Mucosa of rectum (tissue), 2 donors: ENCODE measurements around the gene LRRC46.
A peak's percentile ranks its signal among the peaks of the same experiment; 100 is the strongest.

ENCODE experiments used
- H3K27ac ChIP-seq, 2 donors: one replicate each; pipeline ENCODE4 v1.7.0; 2013; ENCODE audit warnings: inconsistent platforms in 2 of 2, low read depth in 2 of 2, low read length in 2 of 2
- H3K27me3 ChIP-seq, 2 donors: one replicate each; pipeline ENCODE4 v1.7.0; 2013; ENCODE audit warnings: low read length in 2 of 2; ENCODE audit not compliant: control insufficient read depth in 2 of 2, insufficient read depth in 2 of 2
- H3K36me3 ChIP-seq, 2 donors: one replicate each; pipeline ENCODE4 v1.7.0; 2013; ENCODE audit warnings: low read length in 2 of 2; ENCODE audit not compliant: control insufficient read depth in 2 of 2, insufficient read depth in 2 of 2
- H3K4me1 ChIP-seq, 2 donors: one replicate each; pipeline ENCODE4 v1.7.0; 2013; ENCODE audit warnings: low read length in 2 of 2, mild to moderate bottlenecking in 1 of 2; ENCODE audit not compliant: control insufficient read depth in 2 of 2, insufficient read depth in 2 of 2
- H3K4me3 ChIP-seq, 2 donors: one replicate each; pipeline ENCODE4 v1.7.0; 2013; ENCODE audit warnings: low read length in 2 of 2
- H3K9ac ChIP-seq, 2 donors: one replicate each; pipeline ENCODE4 v1.7.0; 2013; ENCODE audit warnings: low read length in 2 of 2, low read depth in 1 of 2, mild to moderate bottlenecking in 1 of 2
- H3K9me3 ChIP-seq, 2 donors: one replicate each; pipeline ENCODE4 v1.7.0; 2013; ENCODE audit warnings: low read length in 2 of 2; ENCODE audit not compliant: control insufficient read depth in 2 of 2
- donor health status: healthy.
- donor health status: Normal muscosa, but diverticular disease.

LRRC46 gene

DNA sequence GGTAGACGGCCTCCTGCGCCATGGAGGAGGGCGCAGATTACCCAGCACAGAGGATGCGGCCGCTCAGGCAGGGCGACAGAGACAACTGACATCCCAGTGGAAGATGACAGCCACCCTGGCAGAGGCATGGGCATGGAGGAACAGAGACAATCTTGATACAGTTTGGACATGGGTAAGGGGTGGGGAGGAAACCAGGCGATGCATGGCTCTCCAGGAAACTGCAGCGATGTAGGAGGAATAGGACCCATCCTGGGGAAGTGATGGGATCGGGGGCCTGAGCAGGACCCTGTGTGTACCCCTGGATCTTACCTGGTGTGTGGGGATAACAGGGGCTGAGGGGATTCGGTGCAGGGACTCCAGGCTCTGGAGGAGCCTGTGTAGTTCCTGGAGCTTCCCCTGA, 14.5 kb upstream of the LRRC46 start:
- Histone ChIP-seq H3K9ac (no peak overlapping the region), H3K27ac (no peak overlapping the region)

DNA sequence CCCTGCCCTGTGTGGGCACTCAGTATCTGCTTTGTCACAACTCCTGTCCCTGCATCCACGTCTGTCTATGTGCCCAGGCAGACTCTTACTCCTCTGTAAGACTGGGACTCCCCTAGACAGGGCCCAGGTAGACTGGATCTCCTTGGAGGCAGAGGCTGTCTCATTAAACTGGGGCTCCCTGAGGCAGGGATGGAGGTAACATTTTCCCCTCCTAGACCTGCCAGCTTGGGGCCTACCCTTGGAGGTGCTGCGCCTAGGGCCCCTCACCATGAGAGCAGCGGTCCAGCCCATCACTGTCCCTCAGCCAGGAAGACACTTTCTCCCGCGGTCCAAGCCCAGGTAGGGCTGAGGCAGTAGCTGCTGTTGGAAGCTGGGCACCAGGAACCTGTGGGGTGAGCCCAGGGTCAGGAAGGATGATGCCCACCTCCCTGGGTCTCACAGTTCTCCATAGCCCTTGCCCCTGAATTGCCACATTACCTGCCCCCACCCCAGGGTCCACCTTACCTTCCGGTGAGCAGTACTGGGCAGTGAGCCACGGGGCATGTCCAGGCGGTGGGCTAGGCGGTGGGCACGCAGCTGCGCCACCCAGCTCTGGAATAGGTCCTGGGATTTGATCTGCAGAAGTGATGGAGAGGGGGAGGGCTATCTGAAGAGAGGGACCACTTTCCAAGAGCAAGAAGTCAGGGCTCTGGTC, 13.3 kb upstream of the LRRC46 start:
- Histone ChIP-seq H3K9ac (no peak overlapping the region), H3K4me1 (peaks cover 25 to 29% of the 10 kb centered on the region in 2 donors), H3K27me3 (no peaks in the 10 kb centered on the region), H3K9me3 (no peaks in the 10 kb centered on the region), H3K27ac (no peak overlapping the region), H3K36me3 (peaks cover 56 to 59% of the 10 kb centered on the region in 2 donors), H3K4me3 (no peak overlapping the region)

More for the DNA sequence above, 14.5 kb upstream of the LRRC46 start:
- peaks cover 65 to 66% of the 10 kb centered on the region in 2 donors for H3K36me3 ChIP-seq
- H3K27me3 ChIP-seq = no peaks in the 10 kb centered on the region
- H3K9me3 ChIP-seq = no peaks in the 10 kb centered on the region
- H3K4me3 ChIP-seq = no peak overlapping the region
- H3K4me1 ChIP-seq = peaks cover 22 to 23% of the 10 kb centered on the region in 2 donors

DNA sequence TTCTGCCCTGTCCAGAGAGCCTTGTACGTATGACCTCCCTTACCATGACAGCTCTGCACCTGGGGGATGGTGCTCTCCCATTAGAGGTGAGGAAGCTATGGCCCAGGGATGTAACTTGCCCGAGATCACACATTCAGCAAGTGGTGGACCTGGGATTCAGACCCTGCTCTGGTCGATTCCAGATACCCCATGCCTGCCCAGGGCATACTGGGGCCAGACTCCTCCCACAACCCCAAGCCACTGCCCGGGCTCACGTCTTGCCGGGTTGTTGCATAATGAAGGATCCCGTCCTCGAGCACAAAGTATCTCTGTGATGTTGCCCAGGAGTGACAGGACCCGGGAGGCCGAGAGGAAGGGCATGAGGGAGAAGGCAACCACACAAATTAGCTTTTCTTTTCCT, 12.0 kb upstream of the LRRC46 start:
- Histone ChIP-seq H3K27ac (peak overlapping the region; percentile 91), H3K9me3 (no peaks in the 10 kb centered on the region), H3K4me1 (peaks cover 25 to 27% of the 10 kb centered on the region in 2 donors), H3K9ac (peak overlapping the region; percentile 8 to 53), H3K36me3 (peaks cover 59 to 62% of the 10 kb centered on the region in 2 donors), H3K27me3 (no peaks in the 10 kb centered on the region), H3K4me3 (no peak overlapping the region)

DNA sequence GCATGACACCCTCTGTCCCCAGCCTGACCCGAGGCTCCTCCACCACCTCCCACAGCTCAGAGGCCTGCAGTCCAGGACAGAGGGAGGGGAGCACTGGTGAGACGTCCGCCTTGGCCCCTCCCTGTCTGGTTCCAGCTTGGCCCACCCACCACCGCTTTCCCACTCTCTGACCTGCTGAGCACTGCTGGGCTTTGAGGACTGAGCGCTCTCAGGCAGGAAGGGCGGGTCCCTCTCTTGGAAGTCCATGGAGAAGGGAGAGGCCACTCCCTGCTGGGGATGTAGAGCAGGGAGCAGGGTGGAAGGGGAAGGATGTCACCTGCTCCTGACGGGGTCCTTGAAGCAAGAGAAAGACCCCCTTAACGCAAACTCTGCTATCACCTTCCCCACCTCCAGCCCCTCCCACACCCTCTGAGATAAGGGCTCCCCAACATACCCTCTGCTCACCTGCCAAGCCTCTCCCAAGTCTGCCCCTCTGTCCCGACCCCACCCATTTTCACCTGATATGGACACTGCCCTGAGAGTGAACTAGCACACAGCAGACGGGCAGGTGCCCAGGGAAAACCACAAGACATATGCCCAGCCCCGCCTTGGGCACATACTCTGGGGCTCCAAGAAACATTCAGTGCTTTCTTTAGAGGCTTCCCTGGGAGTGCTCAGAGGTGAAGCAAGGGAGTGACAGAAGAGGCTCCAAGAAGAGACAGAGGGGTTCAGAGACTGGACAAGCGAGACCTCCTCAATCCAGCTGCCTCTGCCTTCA, 11.3 kb upstream of the LRRC46 start:
- H3K4me3 ChIP-seq = peak overlapping the region; percentile 77 to 95
- peaks cover 25 to 27% of the 10 kb centered on the region in 2 donors for H3K4me1 ChIP-seq
- H3K27me3 ChIP-seq = no peaks in the 10 kb centered on the region
- H3K9me3 ChIP-seq = no peaks in the 10 kb centered on the region
- H3K36me3 ChIP-seq = peaks cover 52 to 55% of the 10 kb centered on the region in 2 donors
- peak overlapping the region; percentile 91 for H3K27ac ChIP-seq
- H3K9ac ChIP-seq = peak overlapping the region; percentile 86 to 89

DNA sequence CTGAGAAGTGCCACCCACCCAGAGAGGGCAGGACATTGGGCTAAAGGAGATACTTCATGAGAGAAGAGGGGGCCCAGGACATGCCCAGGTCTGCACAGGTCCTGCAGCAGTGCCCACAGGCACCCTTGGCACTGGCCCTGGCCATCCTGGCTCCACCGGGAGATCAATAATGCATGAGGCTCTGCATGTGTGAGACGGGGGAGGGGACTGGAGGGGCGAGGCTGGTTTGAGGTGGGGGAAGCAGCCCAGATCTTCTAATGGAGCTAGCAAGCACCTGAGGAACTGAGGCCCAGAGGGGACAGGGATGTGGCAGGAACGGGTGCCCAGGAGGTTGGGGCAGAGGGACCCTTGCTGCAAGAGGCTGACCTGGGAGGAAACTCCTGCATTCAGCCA, 10.4 kb upstream of the LRRC46 start:
- peak overlapping the region; percentile 91 for H3K27ac ChIP-seq
- H3K27me3 ChIP-seq = no peaks in the 10 kb centered on the region
- H3K9ac ChIP-seq = peak overlapping the region; percentile 86 to 89
- no peaks in the 10 kb centered on the region for H3K9me3 ChIP-seq
- peaks cover 25 to 27% of the 10 kb centered on the region in 2 donors for H3K4me1 ChIP-seq
- H3K36me3 ChIP-seq = peaks cover 49 to 51% of the 10 kb centered on the region in 2 donors
- H3K4me3 ChIP-seq = peak overlapping the region; percentile 77 to 95

DNA sequence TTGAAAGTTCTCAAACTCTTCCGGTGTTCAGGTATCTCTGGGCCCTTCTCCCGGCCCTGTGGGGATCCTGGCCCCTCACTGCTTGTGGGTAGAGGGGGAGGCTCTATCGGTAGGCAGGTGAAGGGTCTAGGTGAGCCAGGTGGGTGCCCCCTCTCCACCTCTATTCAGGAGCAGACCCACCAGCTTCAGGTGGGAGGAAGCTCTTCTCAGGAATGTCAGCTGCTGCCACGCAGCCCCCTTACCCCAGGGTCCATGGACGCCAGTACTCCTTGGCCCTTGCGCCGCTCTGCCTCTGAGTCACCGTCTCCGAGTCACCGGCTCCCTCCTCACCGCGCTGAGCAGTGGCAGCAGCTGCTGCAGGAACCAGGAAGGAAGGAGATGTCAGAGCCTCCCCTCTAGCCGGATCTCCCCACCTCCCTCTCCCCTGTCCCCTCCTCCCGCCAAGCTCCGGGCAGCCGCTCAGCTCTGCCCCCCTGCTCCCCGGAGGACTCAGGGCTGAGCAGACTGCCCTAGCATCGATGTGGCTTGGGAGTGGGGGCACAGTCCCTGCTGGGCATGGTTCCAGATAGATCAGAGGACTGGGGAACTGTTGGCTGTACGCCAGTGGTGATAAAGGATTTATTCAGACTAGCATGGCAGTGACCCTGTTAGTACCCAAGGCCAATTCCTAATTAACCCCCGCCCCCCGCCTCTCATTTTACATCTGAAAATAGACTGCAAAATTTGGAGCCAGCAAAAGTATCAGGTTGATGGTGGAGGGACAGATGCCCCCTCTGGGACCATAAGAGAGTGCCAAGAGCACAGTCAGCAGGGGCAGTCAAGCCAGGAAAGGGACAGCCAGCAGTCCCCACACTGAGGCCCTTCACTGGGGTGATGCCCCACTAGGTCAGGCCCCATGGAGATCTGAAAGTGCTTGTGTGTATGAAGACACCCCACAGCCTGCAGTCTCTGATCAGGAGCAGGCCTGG, 9.8 kb upstream of the LRRC46 start, which contains the start of gene OSBPL7:
OSBPL7 (minus strand) TSS at position 371 of the 968 bp plus-strand sequence. CDS start 1,516 bp downstream, outside the sequence.
- H3K27me3 ChIP-seq = no peaks in the 10 kb centered on the region
- peaks cover 49 to 52% of the 10 kb centered on the region in 2 donors for H3K36me3 ChIP-seq

DNA sequence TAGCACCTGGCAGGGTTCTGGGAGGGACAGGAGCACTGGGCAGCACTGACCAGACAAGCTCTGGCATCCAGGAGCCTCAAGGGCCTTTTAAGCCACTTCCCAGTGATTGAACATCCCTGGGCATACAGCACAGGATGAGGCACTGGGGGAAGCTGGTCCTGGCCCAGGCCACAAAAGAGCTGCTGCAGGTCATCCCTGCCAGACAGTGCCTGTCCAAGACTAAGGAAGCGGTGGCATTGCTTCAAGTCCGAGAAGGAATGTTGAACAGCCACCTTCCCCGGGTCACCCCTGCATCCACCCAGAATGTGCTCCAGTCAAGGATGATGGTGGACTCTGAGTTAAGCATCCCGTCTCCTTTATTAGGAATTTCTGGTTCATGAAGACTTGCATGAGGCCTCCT, 8.7 kb upstream of the LRRC46 start:
- H3K36me3 ChIP-seq = peaks cover 47 to 50% of the 10 kb centered on the region in 2 donors
- no peak overlapping the region for H3K9ac ChIP-seq
- no peaks in the 10 kb centered on the region for H3K27me3 ChIP-seq
- no peak overlapping the region for H3K4me3 ChIP-seq
- H3K27ac ChIP-seq = no peak overlapping the region
- H3K4me1 ChIP-seq = peaks cover 25 to 27% of the 10 kb centered on the region in 2 donors
- H3K9me3 ChIP-seq = no peaks in the 10 kb centered on the region

More for the DNA sequence above, 9.8 kb upstream of the LRRC46 start, which contains the start of gene OSBPL7:
- Histone ChIP-seq H3K4me3 (peak within 1 kb of the TSS; percentile 77 to 95), H3K9ac (peak within 1 kb of the TSS; percentile 86 to 89), H3K9me3 (no peaks in the 10 kb centered on the region), H3K27ac (peak within 1 kb of the TSS; percentile 91), H3K4me1 (peaks cover 25 to 27% of the 10 kb centered on the region in 2 donors)

DNA sequence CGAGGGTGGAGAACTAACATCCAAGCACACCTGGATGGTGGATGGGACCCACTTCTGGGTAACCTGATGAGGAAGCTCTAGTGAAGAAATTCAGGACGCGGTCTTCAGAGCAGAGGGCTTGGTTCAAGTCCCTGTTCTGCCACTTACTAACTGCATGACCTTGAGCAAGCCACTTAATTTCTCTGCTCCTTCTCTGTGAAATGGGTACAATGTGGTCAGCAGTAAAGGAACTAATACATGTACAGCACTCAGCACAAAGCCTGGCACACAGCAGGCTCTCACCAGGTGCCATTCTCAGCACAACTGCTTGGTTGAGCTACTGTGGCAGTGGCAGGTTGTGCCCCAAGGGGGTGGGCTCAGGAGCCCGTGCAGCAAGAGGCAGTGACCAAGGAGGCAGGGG, 8.0 kb upstream of the LRRC46 start:
- Histone ChIP-seq H3K4me1 (peaks cover 25 to 27% of the 10 kb centered on the region in 2 donors), H3K27me3 (no peaks in the 10 kb centered on the region), H3K27ac (no peak overlapping the region), H3K36me3 (peaks cover 43 to 47% of the 10 kb centered on the region in 2 donors), H3K9ac (no peak overlapping the region), H3K9me3 (no peaks in the 10 kb centered on the region), H3K4me3 (no peak overlapping the region)

DNA sequence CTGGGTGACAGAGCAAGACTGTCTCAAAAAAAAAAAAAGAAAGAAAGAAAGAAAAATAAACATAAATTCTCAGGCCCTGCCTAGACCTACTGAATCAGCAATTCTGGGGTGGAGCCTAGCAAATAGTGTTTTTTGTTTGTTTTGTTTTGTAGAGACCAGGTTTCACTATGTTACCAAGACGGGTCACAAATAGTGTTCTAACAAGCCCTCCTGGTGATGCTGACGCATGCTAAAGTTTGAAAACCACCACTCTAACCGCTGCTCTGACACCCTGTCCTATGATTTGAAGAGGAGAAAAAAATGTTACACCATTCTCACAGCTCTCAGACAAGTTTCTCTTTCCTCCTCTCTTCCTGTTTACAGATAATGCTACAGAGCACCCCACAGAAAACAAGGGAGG, 1.6 kb upstream of the LRRC46 start:
- peak overlapping the region in 1 of 2 donors; percentile 81 for H3K27ac ChIP-seq
- no peak overlapping the region for H3K9ac ChIP-seq

More for the DNA sequence above, 1.6 kb upstream of the LRRC46 start:
- Histone ChIP-seq H3K27me3 (no peaks in the 10 kb centered on the region), H3K36me3 (peaks cover 23 to 28% of the 10 kb centered on the region in 2 donors), H3K9me3 (no peaks in the 10 kb centered on the region), H3K4me1 (peaks cover 15 to 17% of the 10 kb centered on the region in 2 donors), H3K4me3 (peak overlapping the region in 1 of 2 donors; percentile 93)
